ENCODE results near the gene UCN2.

The UCN2 gene

DNA sequence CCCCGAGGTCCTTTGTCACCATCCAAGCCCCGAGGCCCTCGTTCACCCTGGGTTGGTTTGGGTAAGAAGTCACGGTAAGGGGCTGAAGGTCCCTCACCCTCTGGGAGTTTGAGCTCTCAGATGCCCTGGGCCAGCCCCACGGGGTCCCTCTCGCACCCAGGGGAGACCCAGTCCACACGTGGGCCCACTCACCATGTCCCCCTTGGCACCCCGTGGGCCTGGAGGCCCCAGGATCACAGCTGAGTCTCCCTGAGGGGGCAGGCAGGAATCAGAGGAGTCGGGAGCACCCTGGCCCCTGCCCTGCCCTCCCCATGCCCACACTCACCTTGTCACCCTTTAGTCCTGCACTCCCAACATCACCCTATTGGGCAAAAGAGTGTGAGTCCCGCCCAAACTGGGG lies 5.8 kb upstream of the UCN2 start:
- no peak for DNase-seq (ENCODE audit: low spot score)
- H3K27ac ChIP-seq: peak overlapping the region; percentile 100
- POLR2A ChIA-PET (ENCODE audit: low non-redundant PET): no interaction called here
- TF ChIP-seq, protein P1, sequence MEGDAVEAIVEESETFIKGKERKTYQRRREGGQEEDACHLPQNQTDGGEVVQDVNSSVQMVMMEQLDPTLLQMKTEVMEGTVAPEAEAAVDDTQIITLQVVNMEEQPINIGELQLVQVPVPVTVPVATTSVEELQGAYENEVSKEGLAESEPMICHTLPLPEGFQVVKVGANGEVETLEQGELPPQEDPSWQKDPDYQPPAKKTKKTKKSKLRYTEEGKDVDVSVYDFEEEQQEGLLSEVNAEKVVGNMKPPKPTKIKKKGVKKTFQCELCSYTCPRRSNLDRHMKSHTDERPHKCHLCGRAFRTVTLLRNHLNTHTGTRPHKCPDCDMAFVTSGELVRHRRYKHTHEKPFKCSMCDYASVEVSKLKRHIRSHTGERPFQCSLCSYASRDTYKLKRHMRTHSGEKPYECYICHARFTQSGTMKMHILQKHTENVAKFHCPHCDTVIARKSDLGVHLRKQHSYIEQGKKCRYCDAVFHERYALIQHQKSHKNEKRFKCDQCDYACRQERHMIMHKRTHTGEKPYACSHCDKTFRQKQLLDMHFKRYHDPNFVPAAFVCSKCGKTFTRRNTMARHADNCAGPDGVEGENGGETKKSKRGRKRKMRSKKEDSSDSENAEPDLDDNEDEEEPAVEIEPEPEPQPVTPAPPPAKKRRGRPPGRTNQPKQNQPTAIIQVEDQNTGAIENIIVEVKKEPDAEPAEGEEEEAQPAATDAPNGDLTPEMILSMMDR (conservative IDR thresholded peaks at IDR 0.05; ENCODE audit: low read depth): no peak
- CTCF ChIA-PET: no interaction called here

GRCh38 chr3:48568476-48568875 lies 4.9 kb upstream of the UCN2 start:
- POLR2A ChIA-PET (ENCODE audit: low non-redundant PET): no interaction called here
- TF ChIP-seq, protein P1 (conservative IDR thresholded peaks at IDR 0.05; ENCODE audit: low read depth): no peak
- no peak for DNase-seq (ENCODE audit: low spot score)
- peak overlapping the region; percentile 100 for H3K27ac ChIP-seq
- CTCF ChIA-PET: no interaction called here

DNA sequence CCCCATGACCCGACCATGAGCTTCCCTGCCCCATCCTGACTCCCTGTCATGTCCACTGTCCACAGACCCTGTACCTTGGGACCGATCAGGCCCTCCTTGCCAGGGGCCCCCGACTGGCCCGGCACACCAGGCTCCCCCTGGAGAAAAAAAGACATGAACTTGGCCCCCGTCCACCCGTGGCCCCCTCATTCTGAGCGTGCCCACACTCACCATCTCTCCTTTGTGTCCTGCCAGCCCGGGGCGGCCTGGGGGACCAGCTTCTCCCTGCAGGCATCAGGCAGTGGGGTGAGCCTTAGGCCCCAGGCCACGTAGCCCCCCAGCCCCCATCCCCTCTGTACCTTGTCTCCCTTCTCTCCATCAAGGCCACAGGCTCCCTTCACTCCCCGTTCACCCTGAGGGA lies 3.9 kb upstream of the UCN2 start:
- POLR2A ChIA-PET (ENCODE audit: low non-redundant PET): no interaction called here
- no peak for DNase-seq (ENCODE audit: low spot score)
- CTCF ChIA-PET: no interaction called here
- TF ChIP-seq, protein P1 (conservative IDR thresholded peaks at IDR 0.05; ENCODE audit: low read depth): no peak
- H3K27ac ChIP-seq: peak overlapping the region; percentile 100

DNA sequence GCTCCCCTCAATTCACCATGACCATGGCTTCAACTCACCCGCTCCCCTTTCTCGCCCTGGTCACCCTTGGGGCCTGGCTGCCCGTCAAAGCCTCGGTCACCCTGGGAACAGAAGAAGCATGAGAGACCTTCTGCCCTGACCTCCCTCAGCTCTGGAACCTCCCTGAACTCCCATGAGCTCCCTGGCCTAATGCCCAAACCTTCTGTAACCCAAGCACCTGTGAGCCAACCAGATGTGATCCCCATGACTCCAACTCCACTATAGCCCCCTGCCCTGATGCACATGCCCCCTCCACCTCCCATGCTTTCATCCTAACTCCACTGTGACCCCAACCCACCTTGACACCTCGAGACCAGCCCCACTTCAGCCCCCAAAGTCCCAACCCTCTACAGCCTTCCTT lies 3.5 kb upstream of the UCN2 start:
- TF ChIP-seq, protein P1 (conservative IDR thresholded peaks at IDR 0.05; ENCODE audit: low read depth): no peak
- DNase-seq (ENCODE audit: low spot score): no peak
- ChIA-PET CTCF (no interaction called here), POLR2A (ENCODE audit: low non-redundant PET) (interaction anchor here (0.6 kb wide), 1 partner anchor 57 kb away, joined by 6 read pairs; no protein-coding TSS in a partner anchor)
- peak overlapping the region; percentile 100 for H3K27ac ChIP-seq

DNA sequence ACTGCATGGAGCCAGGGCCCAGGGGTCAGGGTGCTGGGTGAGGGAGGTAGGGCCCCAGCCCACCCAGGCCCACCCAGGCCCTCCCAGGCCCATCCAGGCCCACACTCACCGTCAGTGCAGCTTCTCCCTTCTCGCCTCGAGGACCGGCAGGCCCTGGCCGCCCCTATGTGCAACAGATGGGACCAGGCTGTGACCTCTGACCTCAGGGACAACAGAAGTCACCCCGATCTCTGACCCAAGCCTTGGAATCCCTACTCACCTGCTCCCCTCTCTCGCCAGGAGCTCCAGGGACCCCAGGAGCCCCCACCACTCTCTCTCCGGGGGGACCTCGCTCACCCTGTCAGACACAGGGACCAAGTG lies 2.8 kb upstream of the UCN2 start:
- DNase-seq (ENCODE audit: low spot score): no peak
- ChIA-PET CTCF (no interaction called here), POLR2A (ENCODE audit: low non-redundant PET) (interaction anchor here (0.6 kb wide), 1 partner anchor 58 kb away, joined by 6 read pairs; no protein-coding TSS in a partner anchor)
- peak overlapping the region; percentile 100 for H3K27ac ChIP-seq
- TF ChIP-seq, protein P1 (conservative IDR thresholded peaks at IDR 0.05; ENCODE audit: low read depth): no peak

DNA sequence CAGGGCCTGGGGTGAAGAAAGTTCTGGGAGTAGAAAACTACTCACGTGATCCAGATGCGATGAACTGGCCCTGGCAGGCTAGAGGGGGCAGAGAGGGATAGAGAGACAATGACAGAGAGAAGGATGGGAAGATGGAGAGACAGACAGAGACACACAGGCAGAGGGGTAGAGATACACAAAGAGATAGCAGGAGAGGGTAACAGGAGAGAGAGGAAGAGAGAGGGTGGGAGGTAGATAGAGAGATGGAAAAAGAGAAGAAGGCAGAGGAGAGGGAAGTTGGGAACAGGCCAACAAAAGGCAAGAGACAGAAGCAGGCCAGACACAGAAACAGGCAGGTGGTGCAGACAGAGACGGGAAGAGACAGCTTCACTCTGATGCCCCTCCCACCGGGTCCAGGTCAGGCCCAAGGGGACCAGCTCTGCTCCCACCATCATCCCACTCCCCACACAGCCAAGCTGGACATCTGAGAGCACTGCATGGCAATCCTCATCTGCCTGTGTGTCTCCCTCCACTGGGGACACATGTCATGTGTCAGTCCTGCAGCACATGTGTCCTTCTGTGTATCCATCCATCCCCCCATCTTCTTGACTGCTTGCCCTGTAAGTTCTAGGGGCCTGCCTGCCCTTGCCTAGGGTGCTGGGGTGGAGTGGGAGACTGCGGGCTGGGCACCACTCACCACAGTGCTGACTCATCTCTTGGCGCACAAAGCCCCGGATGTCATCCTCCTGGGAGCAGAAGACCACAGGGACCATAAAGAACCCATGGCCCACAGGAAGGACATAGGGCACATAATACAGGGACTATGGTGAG lies 2.2 kb upstream of the UCN2 start:
- peak; percentile 75 for DNase-seq (ENCODE audit: low spot score)
- peak overlapping the region; percentile 100 for H3K27ac ChIP-seq
- ChIA-PET POLR2A (ENCODE audit: low non-redundant PET) (interaction anchor here (0.5 kb wide), 1 partner anchor 57 kb away, joined by 5 read pairs; no protein-coding TSS in a partner anchor), CTCF (no interaction called here)
- TF ChIP-seq, protein P1 (conservative IDR thresholded peaks at IDR 0.05; ENCODE audit: low read depth): no peak

All from RWPE1 (cell line).